K562 (cell line): ENCODE results near the gene DAPK2. TPM values are rescaled to one million over a fixed set of nuclear protein-coding genes. Genes with fewer than 3 reads are reported as not detected.

Experiments used
- CREB3 ChIP-seq: fragments of 450-650 bp; conservative IDR thresholded peaks from 2 replicates; pipeline ENCODE4 v1.6.1; 2016; ENCODE audit warnings: missing genetic modification characterization, low read depth, mild to moderate bottlenecking, missing compliant biosample characterization, moderate library complexity
- CTCFL ChIP-seq: IDR thresholded peaks from 2 replicates; pipeline ENCODE4 v1.6.1; 2011; ENCODE audit warnings: borderline replicate concordance, low read depth, mild to moderate bottlenecking, moderate library complexity, low read length; ENCODE audit not compliant: insufficient read depth, poor library complexity, severe bottlenecking
- FOXJ2 ChIP-seq: fragments of 200-800 bp; sonication (Bioruptor generic); IDR thresholded peaks from 2 replicates; pipeline ENCODE4 v1.6.1; 2016; ENCODE audit warnings: missing genetic modification characterization, missing compliant biosample characterization
- HSF4 ChIP-seq: fragments of 250-450 bp; sonication (Bioruptor Pico); IDR thresholded peaks from 2 replicates; pipeline ENCODE4 v2.1.2; 2022; ENCODE audit warnings: mild to moderate bottlenecking, moderate library complexity, borderline replicate concordance
- PHB ChIP-seq: fragments of 250-450 bp; sonication (Bioruptor Pico); IDR thresholded peaks from 2 replicates; pipeline ENCODE4 v1.5.0; 2021
- PREB ChIP-seq: sonication (generic); formaldehyde crosslinking; IDR thresholded peaks from 2 replicates; pipeline ENCODE4 v1.8.1; 2023; ENCODE audit warnings: mild to moderate bottlenecking, missing genetic modification reagents
- PRPF4 ChIP-seq: fragments of 200-400 bp; formaldehyde crosslinking; IDR thresholded peaks from one replicate; pipeline ENCODE4 v1.6.1; 2017; ENCODE audit warnings: low read length, low read depth, mild to moderate bottlenecking; ENCODE audit not compliant: insufficient read depth, poor library complexity, severe bottlenecking
- SAFB2 ChIP-seq: fragments of 200-400 bp; formaldehyde crosslinking; IDR thresholded peaks from 2 replicates; pipeline ENCODE4 v1.6.1; 2018; ENCODE audit warnings: borderline replicate concordance, low read length, low read depth, moderate library complexity; ENCODE audit not compliant: severe bottlenecking
- SMARCC2 ChIP-seq: fragments of 450-650 bp; IDR thresholded peaks from 2 replicates; pipeline ENCODE4 v1.6.1; 2017; ENCODE audit warnings: antibody characterized with exemption, moderate library complexity, mild to moderate bottlenecking, low read depth
- SOX6 ChIP-seq: fragments of 450-650 bp; IDR thresholded peaks from 2 replicates; pipeline ENCODE4 v1.6.1; 2014; ENCODE audit warnings: mild to moderate bottlenecking
- ZNF280A ChIP-seq: fragments of 450-650 bp; IDR thresholded peaks from 2 replicates; pipeline ENCODE4 v1.6.1; 2018; ENCODE audit warnings: mild to moderate bottlenecking, low read depth; ENCODE audit not compliant: partially characterized antibody
- ZNF589 ChIP-seq: fragments of 200-800 bp; sonication (Bioruptor generic); IDR thresholded peaks from 2 replicates; pipeline ENCODE4 v1.6.1; 2016; ENCODE audit warnings: low read depth, missing genetic modification characterization, missing compliant biosample characterization
- ZNF639 ChIP-seq, 2 experiments: fragments of 200-800 bp in 1 of 2; sonication (Bioruptor generic) in 1 of 2; sonication (generic) in 1 of 2; formaldehyde crosslinking in 1 of 2; IDR thresholded peaks in 1 of 2; conservative IDR thresholded peaks in 1 of 2; 2 replicates each; pipeline versions ENCODE4 v1.5.0 to v1.6.1; 2016 to 2020; ENCODE audit warnings: missing compliant biosample characterization in 1 of 2, missing genetic modification characterization in 1 of 2, missing genetic modification reagents in 1 of 2
- ZNF668 ChIP-seq: fragments of 250-450 bp; sonication (Bioruptor Pico); IDR thresholded peaks from 2 replicates; pipeline ENCODE4 v1.8.0; 2022; ENCODE audit warnings: mild to moderate bottlenecking, inconsistent platforms
- polyA plus RNA-seq, 8 experiments: library from polyadenylated mRNA; depleted of rRNA in 4 of 8; stranded (reverse) in 5 of 8; unstranded in 3 of 8; fragments of >200 nt; fragmentation: Nextera tagmentation in 2 of 8; fragmentation: Illumina TruSeq in 1 of 8; extraction: Ambion mirVana in 2 of 8; extraction: Trizol in 1 of 8; gene quantifications; 2 replicates each; pipeline versions ENCODE4 v1.2.1 to v1.2.3, GENCODE V29; 2011 to 2014; ENCODE audit warnings: inconsistent platforms in 1 of 8, missing spikeins in 1 of 8
- total RNA-seq, 7 experiments: library from RNA; depleted of rRNA in 6 of 7; stranded (reverse); fragments of >200 nt in 6 of 7; fragmentation: Illumina TruSeq in 2 of 7; extraction: Trizol in 2 of 7; gene quantifications; 2 replicates each; pipeline versions ENCODE4 v1.2.1 to v1.2.3, GENCODE V29; 2011 to 2021; ENCODE audit warnings: low replicate concordance in 1 of 7

Gene DAPK2
- total and polyA plus RNA-seq, 9 of the 15 experiments (the other 6 are each of a cell fraction or from before 2014, with no cell fraction given): 0.14 to 5.2 (median 2.2) TPM

GRCh38 chr15:64093627-64094417 lies 47.5 kb upstream of the DAPK2 start, which contains the start of gene CIAO2A (continued):
- TF ChIP-seq ZNF280A (no peak), ZNF639 (CRISPR knock-in tag; conservative IDR thresholded peaks at IDR 0.05 in 1 of 2, IDR thresholded peaks at IDR 0.05 in 1 of 2) (no peak), SOX6 (peak; percentile 24; the same call in 1 of the 2 replicates), PREB (CRISPR knock-in tag) (0 out of 2 replicates have a peak, but pooled peaks have one; percentile 53), ZNF589 (peak; percentile 7; the same call in 1 of the 2 replicates), CTCFL (no peak), FOXJ2 (tag) (peak; percentile 82; the same call in 1 of the 2 replicates), HSF4 (CRISPR knock-in tag) (no peak), PRPF4 (no peak), SMARCC2 (no peak), CREB3 (no peak), SAFB2 (no peak), ZNF668 (CRISPR knock-in tag) (no peak), PHB (CRISPR knock-in tag) (no peak)
